ENCODE measurements around the gene PAX6. TPM values are rescaled to one million over a fixed set of nuclear protein-coding genes. Genes with fewer than 3 reads are reported as not detected.

PAX6 gene
- total RNA-seq, 2 experiments from 2014 or later: not detected

- H3K27ac ChIP-seq (ENCODE audit: low read depth, low read length, poor library complexity, severe bottlenecking): no peak overlapping the region
- ChIA-PET POLR2A (no interaction called here), CTCF (ENCODE audit: unreplicated experiment) (no interaction called here)
- H3K36me3 ChIP-seq (ENCODE audit: insufficient read depth, low read length): no peaks in the 10 kb centered on the region
- intact Hi-C loops (cut with micrococcal nuclease; ENCODE audit: unreplicated experiment): no loop called here
- DNase-seq (ENCODE audit: low spot score): no peak
- H3K4me1 ChIP-seq (ENCODE audit: insufficient read depth, low read length, poor library complexity, severe bottlenecking): no peaks in the 10 kb centered on the region
- no peak overlapping the region for H3K4me3 ChIP-seq (ENCODE audit: low read depth, low read length, poor library complexity, severe bottlenecking)
- no peak overlapping the region for H2AFZ ChIP-seq (ENCODE audit: low read length)
- no peaks in the 10 kb centered on the region for H3K9me3 ChIP-seq (ENCODE audit: low read length)
- no TSS peak for BruUV-seq (replicated peaks)
- no peak for TF ChIP-seq EZH2phosphoT487 (IDR thresholded peaks at IDR 0.05; ENCODE audit: borderline replicate concordance, low read depth, low read length)
- TF ChIP-seq, protein P1, sequence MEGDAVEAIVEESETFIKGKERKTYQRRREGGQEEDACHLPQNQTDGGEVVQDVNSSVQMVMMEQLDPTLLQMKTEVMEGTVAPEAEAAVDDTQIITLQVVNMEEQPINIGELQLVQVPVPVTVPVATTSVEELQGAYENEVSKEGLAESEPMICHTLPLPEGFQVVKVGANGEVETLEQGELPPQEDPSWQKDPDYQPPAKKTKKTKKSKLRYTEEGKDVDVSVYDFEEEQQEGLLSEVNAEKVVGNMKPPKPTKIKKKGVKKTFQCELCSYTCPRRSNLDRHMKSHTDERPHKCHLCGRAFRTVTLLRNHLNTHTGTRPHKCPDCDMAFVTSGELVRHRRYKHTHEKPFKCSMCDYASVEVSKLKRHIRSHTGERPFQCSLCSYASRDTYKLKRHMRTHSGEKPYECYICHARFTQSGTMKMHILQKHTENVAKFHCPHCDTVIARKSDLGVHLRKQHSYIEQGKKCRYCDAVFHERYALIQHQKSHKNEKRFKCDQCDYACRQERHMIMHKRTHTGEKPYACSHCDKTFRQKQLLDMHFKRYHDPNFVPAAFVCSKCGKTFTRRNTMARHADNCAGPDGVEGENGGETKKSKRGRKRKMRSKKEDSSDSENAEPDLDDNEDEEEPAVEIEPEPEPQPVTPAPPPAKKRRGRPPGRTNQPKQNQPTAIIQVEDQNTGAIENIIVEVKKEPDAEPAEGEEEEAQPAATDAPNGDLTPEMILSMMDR (conservative IDR thresholded peaks at IDR 0.05; ENCODE audit: low read length): no peak
- H4K20me1 ChIP-seq (ENCODE audit: insufficient read depth, low read length): no peaks in the 10 kb centered on the region
- no peak overlapping the region for H3K4me2 ChIP-seq (ENCODE audit: low read length)
- H3K79me2 ChIP-seq (ENCODE audit: insufficient read depth, low read depth, low read length): no peaks in the 10 kb centered on the region
- H3K9me2 ChIP-seq (ENCODE audit: insufficient read depth, low read length): no peaks in the 10 kb centered on the region
Observed at GRCh38 chr11:31856248-31856647, 45.1 kb upstream of the PAX6 start.

- ChIA-PET POLR2A (no interaction called here), CTCF (ENCODE audit: unreplicated experiment) (no interaction called here)
- Histone ChIP-seq H3K36me3 (ENCODE audit: insufficient read depth, low read length) (no peaks in the 10 kb centered on the region), H2AFZ (ENCODE audit: low read length) (no peak overlapping the region), H3K9me2 (ENCODE audit: insufficient read depth, low read length) (no peaks in the 10 kb centered on the region), H3K4me2 (ENCODE audit: low read length) (no peak overlapping the region), H3K79me2 (ENCODE audit: insufficient read depth, low read depth, low read length) (no peaks in the 10 kb centered on the region), H4K20me1 (ENCODE audit: insufficient read depth, low read length) (no peaks in the 10 kb centered on the region), H3K9me3 (ENCODE audit: low read length) (no peaks in the 10 kb centered on the region), H3K27ac (ENCODE audit: low read depth, low read length, poor library complexity, severe bottlenecking) (no peak overlapping the region), H3K4me1 (ENCODE audit: insufficient read depth, low read length, poor library complexity, severe bottlenecking) (no peaks in the 10 kb centered on the region), H3K4me3 (ENCODE audit: low read depth, low read length, poor library complexity, severe bottlenecking) (no peak overlapping the region)
- BruUV-seq (replicated peaks): no TSS peak
- TF ChIP-seq EZH2phosphoT487 (IDR thresholded peaks at IDR 0.05; ENCODE audit: borderline replicate concordance, low read depth, low read length): no peak
- TF ChIP-seq, protein P1 (conservative IDR thresholded peaks at IDR 0.05; ENCODE audit: low read length): no peak
- intact Hi-C loops (cut with micrococcal nuclease; ENCODE audit: unreplicated experiment): no loop called here
- no peak for DNase-seq (ENCODE audit: low spot score)
Observed at GRCh38 chr11:31855466-31855865, 44.3 kb upstream of the PAX6 start.

- Histone ChIP-seq H3K9me3 (ENCODE audit: low read length) (no peaks in the 10 kb centered on the region), H3K9me2 (ENCODE audit: insufficient read depth, low read length) (no peaks in the 10 kb centered on the region), H3K79me2 (ENCODE audit: insufficient read depth, low read depth, low read length) (no peaks in the 10 kb centered on the region), H4K20me1 (ENCODE audit: insufficient read depth, low read length) (no peaks in the 10 kb centered on the region), H2AFZ (ENCODE audit: low read length) (no peak overlapping the region), H3K4me3 (ENCODE audit: low read depth, low read length, poor library complexity, severe bottlenecking) (no peak overlapping the region), H3K4me2 (ENCODE audit: low read length) (no peak overlapping the region), H3K27ac (ENCODE audit: low read depth, low read length, poor library complexity, severe bottlenecking) (no peak overlapping the region), H3K4me1 (ENCODE audit: insufficient read depth, low read length, poor library complexity, severe bottlenecking) (no peaks in the 10 kb centered on the region), H3K36me3 (ENCODE audit: insufficient read depth, low read length) (no peaks in the 10 kb centered on the region)
- no TSS peak for BruUV-seq (replicated peaks)
- ChIA-PET POLR2A (interaction anchor here (0.6 kb wide), 1 partner anchor 599 kb away, joined by 3 read pairs; no protein-coding TSS in a partner anchor), CTCF (ENCODE audit: unreplicated experiment) (no interaction called here)
- intact Hi-C loops (cut with micrococcal nuclease; ENCODE audit: unreplicated experiment): no loop called here
- no peak for TF ChIP-seq EZH2phosphoT487 (IDR thresholded peaks at IDR 0.05; ENCODE audit: borderline replicate concordance, low read depth, low read length)
- TF ChIP-seq, protein P1 (conservative IDR thresholded peaks at IDR 0.05; ENCODE audit: low read length): no peak
- no peak for DNase-seq (ENCODE audit: low spot score)
Observed at GRCh38 chr11:31850365-31850764, 39.2 kb upstream of the PAX6 start.

Measured in OCI-LY7 (cell line).